HepG2 (cell line): ENCODE results near the gene KCNB1. TPM values are rescaled to one million over a fixed set of nuclear protein-coding genes. Genes with fewer than 3 reads are reported as not detected.
A peak's percentile ranks its signal among the peaks of the same experiment; 100 is the strongest.

Experiments used
- ATF2 ChIP-seq: sonication (generic); formaldehyde crosslinking; IDR thresholded peaks from 2 replicates; pipeline ENCODE4 v1.4.0; 2020; ENCODE audit warnings: missing genetic modification reagents
- CCDC6 ChIP-seq: sonication (generic); formaldehyde crosslinking; IDR thresholded peaks from 2 replicates; pipeline ENCODE4 v1.8.1; 2022; ENCODE audit warnings: mild to moderate bottlenecking, missing genetic modification reagents, moderate library complexity
- ESRRA ChIP-seq: sonication (generic); formaldehyde crosslinking; IDR thresholded peaks from 2 replicates; pipeline ENCODE4 v1.5.1; 2020; ENCODE audit warnings: mild to moderate bottlenecking, low read depth, missing genetic modification reagents
- FOXC1 ChIP-seq: sonication (generic); formaldehyde crosslinking; IDR thresholded peaks from 2 replicates; pipeline ENCODE4 v1.8.0; 2022; ENCODE audit warnings: mild to moderate bottlenecking, missing genetic modification reagents, borderline replicate concordance
- NFE2L1 ChIP-seq: sonication (generic); formaldehyde crosslinking; IDR thresholded peaks from 2 replicates; pipeline ENCODE4 v1.4.0; 2020; ENCODE audit warnings: missing genetic modification reagents, mild to moderate bottlenecking, borderline replicate concordance
- NR2C2 ChIP-seq: sonication (generic); formaldehyde crosslinking; IDR thresholded peaks from 2 replicates; pipeline ENCODE4 v1.4.0; 2020; ENCODE audit warnings: missing genetic modification reagents, mild to moderate bottlenecking, moderate library complexity, borderline replicate concordance
- NR2F1 ChIP-seq, 2 experiments: fragments of 450-650 bp in 1 of 2; formaldehyde crosslinking in 1 of 2; IDR thresholded peaks; 2 replicates each; pipeline versions ENCODE4 v1.5.0 to v1.6.1; 2016 to 2020; ENCODE audit warnings: mild to moderate bottlenecking in 1 of 2, missing compliant biosample characterization in 1 of 2, missing genetic modification reagents in 1 of 2, moderate library complexity in 1 of 2
- RXRA ChIP-seq: sonication (generic); formaldehyde crosslinking; IDR thresholded peaks from 2 replicates; pipeline ENCODE4 v1.5.1; 2020; ENCODE audit warnings: missing genetic modification reagents
- SALL1 ChIP-seq: sonication (generic); formaldehyde crosslinking; IDR thresholded peaks from 2 replicates; pipeline ENCODE4 v1.8.0; 2022; ENCODE audit warnings: mild to moderate bottlenecking, missing genetic modification reagents
- TEAD3 ChIP-seq: optimal IDR thresholded peaks from 2 replicates; pipeline ENCODE3; 2016; ENCODE audit warnings: borderline replicate concordance
- XRCC5 ChIP-seq: fragments of 200-400 bp; formaldehyde crosslinking; optimal IDR thresholded peaks from 2 replicates; pipeline ENCODE3; 2017; ENCODE audit warnings: mild to moderate bottlenecking, low read length
- ZBTB40 ChIP-seq, 2 experiments: fragments of 450-650 bp in 1 of 2; sonication (generic) in 1 of 2; formaldehyde crosslinking in 1 of 2; IDR thresholded peaks; 2 replicates each; pipeline versions ENCODE4 v1.6.1 to v1.8.0; 2016 to 2022; ENCODE audit warnings: antibody characterized with exemption in 1 of 2, mild to moderate bottlenecking in 1 of 2, missing genetic modification reagents in 1 of 2
- ZMYM2 ChIP-seq: sonication (generic); formaldehyde crosslinking; IDR thresholded peaks from 2 replicates; pipeline ENCODE4 v1.8.0; 2022; ENCODE audit warnings: mild to moderate bottlenecking, missing genetic modification reagents
- ZMYM4 ChIP-seq: sonication (generic); formaldehyde crosslinking; IDR thresholded peaks from 2 replicates; pipeline ENCODE4 v1.8.1; 2023; ENCODE audit warnings: mild to moderate bottlenecking, missing genetic modification reagents
- ZNF317 ChIP-seq: sonication (generic); formaldehyde crosslinking; IDR thresholded peaks from 2 replicates; pipeline ENCODE4 v1.5.0; 2020; ENCODE audit warnings: mild to moderate bottlenecking, missing genetic modification reagents
- ZNF382 ChIP-seq: sonication (generic); formaldehyde crosslinking; IDR thresholded peaks from 2 replicates; pipeline ENCODE4 v1.5.0; 2020; ENCODE audit warnings: missing genetic modification reagents, mild to moderate bottlenecking, borderline replicate concordance
- ZNF547 ChIP-seq: sonication (generic); formaldehyde crosslinking; IDR thresholded peaks from 2 replicates; pipeline ENCODE4 v1.5.1; 2020; ENCODE audit warnings: mild to moderate bottlenecking, missing genetic modification reagents
- ZNF605 ChIP-seq: sonication (generic); formaldehyde crosslinking; IDR thresholded peaks from 2 replicates; pipeline ENCODE4 v1.8.0; 2022; ENCODE audit warnings: mild to moderate bottlenecking, missing genetic modification reagents
- polyA plus RNA-seq, 8 experiments: library from polyadenylated mRNA; depleted of rRNA in 3 of 8; stranded (reverse) in 7 of 8; unstranded in 1 of 8; fragments of >200 nt; fragmentation: Illumina TruSeq in 4 of 8; extraction: Trizol in 4 of 8; gene quantifications; 2 replicates each; pipeline versions ENCODE4 v1.2.1 to v1.2.3, GENCODE V29; 2011 to 2016; ENCODE audit warnings: low read depth in 4 of 8, missing spikeins in 1 of 8, mixed read lengths in 1 of 8; ENCODE audit not compliant: insufficient read depth in 1 of 8
- total RNA-seq, 5 experiments: library from RNA; depleted of rRNA; stranded (reverse); fragments of >200 nt; fragmentation: Illumina TruSeq; extraction: Trizol; gene quantifications; 2 replicates each; pipeline ENCODE4 v1.2.3, GENCODE V29; 2016; ENCODE audit warnings: low read depth in 1 of 5
- TF ChIP-seq, protein P1 (sequence below): sonication (generic); formaldehyde crosslinking; IDR thresholded peaks from 2 replicates; pipeline ENCODE4 v1.8.0; 2022; ENCODE audit warnings: mild to moderate bottlenecking, missing genetic modification reagents, moderate library complexity

The KCNB1 gene
- total and polyA plus RNA-seq, 2 of the 13 experiments (the other 11 are each of a cell fraction or from before 2014, with no cell fraction given): 0.02 TPM; not detected in 1

- TF ChIP-seq ZBTB40 (IDR thresholded peaks at IDR 0.05) (no peak), ZBTB40 (CRISPR knock-in tag; IDR thresholded peaks at IDR 0.05) (peak; percentile 49; the same call in 1 of the 2 replicates), ZNF547 (CRISPR knock-in tag) (no peak), XRCC5 (peak; percentile 12), NFE2L1 (CRISPR knock-in tag) (no peak), ZMYM2 (CRISPR knock-in tag) (peak; percentile 89), SALL1 (CRISPR knock-in tag) (peak; percentile 46; the same call in 1 of the 2 replicates), ZNF317 (CRISPR knock-in tag) (no peak), ZMYM4 (CRISPR knock-in tag) (0 out of 2 replicates have a peak, but pooled peaks have one; percentile 31), ESRRA (CRISPR knock-in tag) (peak; percentile 97), ZNF605 (CRISPR knock-in tag) (peak; percentile 33; the same call in 1 of the 2 replicates), ZNF382 (CRISPR knock-in tag) (no peak), RXRA (peak; percentile 36; the same call in 1 of the 2 replicates), NR2F1 (CRISPR knock-in tag; IDR thresholded peaks at IDR 0.05) (peak; percentile 63 to 71), TEAD3 (peak; percentile 5), CCDC6 (CRISPR knock-in tag) (no peak), NR2C2 (CRISPR knock-in tag) (peak; percentile 87), FOXC1 (CRISPR knock-in tag) (peak; percentile 59; the same call in 1 of the 2 replicates), ATF2 (no peak)
- TF ChIP-seq, protein P1, sequence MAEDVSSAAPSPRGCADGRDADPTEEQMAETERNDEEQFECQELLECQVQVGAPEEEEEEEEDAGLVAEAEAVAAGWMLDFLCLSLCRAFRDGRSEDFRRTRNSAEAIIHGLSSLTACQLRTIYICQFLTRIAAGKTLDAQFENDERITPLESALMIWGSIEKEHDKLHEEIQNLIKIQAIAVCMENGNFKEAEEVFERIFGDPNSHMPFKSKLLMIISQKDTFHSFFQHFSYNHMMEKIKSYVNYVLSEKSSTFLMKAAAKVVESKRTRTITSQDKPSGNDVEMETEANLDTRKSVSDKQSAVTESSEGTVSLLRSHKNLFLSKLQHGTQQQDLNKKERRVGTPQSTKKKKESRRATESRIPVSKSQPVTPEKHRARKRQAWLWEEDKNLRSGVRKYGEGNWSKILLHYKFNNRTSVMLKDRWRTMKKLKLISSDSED (CRISPR knock-in tag): no peak
Observed at GRCh38 chr20:49444553-49444990, 37.9 kb downstream of the KCNB1 start (continued).
